HepG2 (cell line): Measurements from ENCODE around the gene RTEL1. TPM values are rescaled to one million over a fixed set of nuclear protein-coding genes. Genes with fewer than 3 reads are reported as not detected.
A peak's percentile ranks its signal among the peaks of the same experiment; 100 is the strongest.

Experiments used
- IKZF4 ChIP-seq: sonication (generic); formaldehyde crosslinking; IDR thresholded peaks from 2 replicates; pipeline ENCODE4 v1.5.1; 2020; ENCODE audit warnings: borderline replicate concordance, mild to moderate bottlenecking, low read depth, missing genetic modification reagents; ENCODE audit errors: not compliant biosample characterization
- JUN ChIP-seq: sonication (generic); formaldehyde crosslinking; IDR thresholded peaks from 2 replicates; pipeline ENCODE4 v1.4.0; 2020; ENCODE audit warnings: mild to moderate bottlenecking, missing genetic modification reagents
- NONO ChIP-seq, 2 experiments: fragments of 450-650 bp in 1 of 2; sonication (generic) in 1 of 2; formaldehyde crosslinking in 1 of 2; IDR thresholded peaks in 1 of 2; conservative IDR thresholded peaks in 1 of 2; 2 replicates each; pipeline versions ENCODE4 v1.6.1 to v1.8.0; 2017 to 2022; ENCODE audit warnings: mild to moderate bottlenecking in 1 of 2, missing genetic modification reagents in 1 of 2, moderate library complexity in 1 of 2
- TCF7 ChIP-seq: sonication (generic); IDR thresholded peaks from 2 replicates; pipeline ENCODE4 v1.6.1; 2016; ENCODE audit warnings: antibody characterized with exemption, low read depth
- ZFP90 ChIP-seq: sonication (generic); formaldehyde crosslinking; IDR thresholded peaks from 2 replicates; pipeline ENCODE4 v1.8.0; 2022; ENCODE audit warnings: missing genetic modification reagents, mild to moderate bottlenecking, inconsistent platforms, borderline replicate concordance
- ZNF10 ChIP-seq: sonication (generic); formaldehyde crosslinking; IDR thresholded peaks from 2 replicates; pipeline ENCODE4 v1.4.0; 2020; ENCODE audit warnings: mild to moderate bottlenecking, low read depth, missing genetic modification reagents, borderline replicate concordance
- ZNF24 ChIP-seq: fragments of 450-650 bp; IDR thresholded peaks from 2 replicates; pipeline ENCODE4 v1.6.1; 2017; ENCODE audit warnings: antibody characterized with exemption, mild to moderate bottlenecking
- polyA plus RNA-seq, 8 experiments: library from polyadenylated mRNA; depleted of rRNA in 3 of 8; stranded (reverse) in 7 of 8; unstranded in 1 of 8; fragments of >200 nt; fragmentation: Illumina TruSeq in 4 of 8; extraction: Trizol in 4 of 8; gene quantifications; 2 replicates each; pipeline versions ENCODE4 v1.2.1 to v1.2.3, GENCODE V29; 2011 to 2016; ENCODE audit warnings: low read depth in 4 of 8, missing spikeins in 1 of 8, mixed read lengths in 1 of 8; ENCODE audit not compliant: insufficient read depth in 1 of 8
- total RNA-seq, 5 experiments: library from RNA; depleted of rRNA; stranded (reverse); fragments of >200 nt; fragmentation: Illumina TruSeq; extraction: Trizol; gene quantifications; 2 replicates each; pipeline ENCODE4 v1.2.3, GENCODE V29; 2016; ENCODE audit warnings: low read depth in 1 of 5
- TF ChIP-seq, protein P1 (sequence below): sonication (generic); formaldehyde crosslinking; IDR thresholded peaks from 2 replicates; pipeline ENCODE4 v1.4.0; 2020; ENCODE audit warnings: missing genetic modification reagents
- TF ChIP-seq, protein P2 (sequence below): sonication (generic); formaldehyde crosslinking; IDR thresholded peaks from 2 replicates; pipeline ENCODE4 v1.4.0; 2020; ENCODE audit warnings: low read depth, mild to moderate bottlenecking, missing genetic modification reagents
- TF ChIP-seq, protein P3 (sequence below): sonication (generic); formaldehyde crosslinking; IDR thresholded peaks from 2 replicates; pipeline ENCODE4 v1.8.0; 2022; ENCODE audit warnings: mild to moderate bottlenecking, missing genetic modification reagents, moderate library complexity
- TF ChIP-seq, protein P4 (sequence below): sonication (generic); formaldehyde crosslinking; IDR thresholded peaks from 2 replicates; pipeline ENCODE4 v1.8.1; 2023; ENCODE audit warnings: mild to moderate bottlenecking, missing genetic modification reagents
- TF ChIP-seq, protein P5 (sequence below): IDR thresholded peaks from 2 replicates; pipeline ENCODE4 v1.6.1; 2016; ENCODE audit warnings: missing genetic modification reagents, missing compliant biosample characterization
- TF ChIP-seq, protein P6 (sequence below): sonication (generic); formaldehyde crosslinking; IDR thresholded peaks from 2 replicates; pipeline ENCODE4 v1.4.0; 2020; ENCODE audit warnings: missing genetic modification reagents, borderline replicate concordance
- TF ChIP-seq, protein P7 (sequence below): sonication (generic); formaldehyde crosslinking; IDR thresholded peaks from 2 replicates; pipeline ENCODE4 v1.5.1; 2020; ENCODE audit warnings: mild to moderate bottlenecking, missing genetic modification reagents, borderline replicate concordance

RTEL1 gene
- total and polyA plus RNA-seq, 2 of the 13 experiments (the other 11 are each of a cell fraction or from before 2014, with no cell fraction given) = 21.8 to 36.4 TPM

DNA sequence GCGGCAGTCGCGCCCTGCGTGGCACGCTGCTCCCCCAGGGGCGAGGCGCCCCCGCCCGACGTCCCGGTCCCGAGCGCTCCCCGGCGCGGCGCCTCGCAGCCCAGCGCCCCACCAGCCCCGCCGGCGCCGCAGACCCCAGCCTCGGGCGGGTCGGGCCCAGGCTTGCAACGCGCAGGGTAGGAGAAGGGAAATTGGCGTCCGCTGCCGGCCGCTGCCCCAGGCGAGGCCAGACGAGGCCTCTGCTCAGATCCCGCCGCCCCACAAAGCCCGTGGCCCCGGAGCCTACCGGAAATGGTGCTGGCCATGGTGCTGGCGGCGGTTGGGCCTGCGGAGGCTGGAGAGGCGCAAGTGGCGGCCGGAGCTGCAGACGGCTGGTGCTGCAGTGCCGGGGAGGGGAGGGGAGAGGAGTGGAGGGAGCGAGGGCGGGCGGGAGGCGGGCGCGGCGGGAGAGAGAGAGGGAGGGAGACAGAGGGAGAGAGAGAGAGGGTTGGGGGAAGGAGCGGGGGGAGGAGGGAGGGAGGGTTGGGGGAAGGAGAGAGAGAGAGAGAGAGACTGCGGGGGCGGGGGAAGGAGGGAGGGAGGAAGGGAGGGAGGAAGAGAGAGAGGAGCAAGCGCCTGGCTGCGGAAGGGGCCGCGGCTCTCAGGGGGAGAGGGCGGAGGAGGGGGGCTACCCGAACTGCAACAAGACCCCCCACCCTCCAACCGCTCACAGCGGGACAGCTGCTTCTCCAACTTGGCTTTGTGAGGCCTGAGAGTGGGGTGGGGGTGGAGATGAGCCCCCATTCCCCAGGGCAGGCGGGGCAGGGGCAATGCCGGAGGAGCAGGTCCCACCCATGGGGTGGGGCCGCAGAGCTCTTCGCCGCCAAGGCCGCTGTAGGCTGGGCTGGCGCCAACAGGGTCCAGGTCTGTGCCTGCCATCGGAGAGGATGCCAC is 4.8 kb upstream of the RTEL1 start, which contains the start of gene STMN3 (continued):
- TF ChIP-seq, protein P1, sequence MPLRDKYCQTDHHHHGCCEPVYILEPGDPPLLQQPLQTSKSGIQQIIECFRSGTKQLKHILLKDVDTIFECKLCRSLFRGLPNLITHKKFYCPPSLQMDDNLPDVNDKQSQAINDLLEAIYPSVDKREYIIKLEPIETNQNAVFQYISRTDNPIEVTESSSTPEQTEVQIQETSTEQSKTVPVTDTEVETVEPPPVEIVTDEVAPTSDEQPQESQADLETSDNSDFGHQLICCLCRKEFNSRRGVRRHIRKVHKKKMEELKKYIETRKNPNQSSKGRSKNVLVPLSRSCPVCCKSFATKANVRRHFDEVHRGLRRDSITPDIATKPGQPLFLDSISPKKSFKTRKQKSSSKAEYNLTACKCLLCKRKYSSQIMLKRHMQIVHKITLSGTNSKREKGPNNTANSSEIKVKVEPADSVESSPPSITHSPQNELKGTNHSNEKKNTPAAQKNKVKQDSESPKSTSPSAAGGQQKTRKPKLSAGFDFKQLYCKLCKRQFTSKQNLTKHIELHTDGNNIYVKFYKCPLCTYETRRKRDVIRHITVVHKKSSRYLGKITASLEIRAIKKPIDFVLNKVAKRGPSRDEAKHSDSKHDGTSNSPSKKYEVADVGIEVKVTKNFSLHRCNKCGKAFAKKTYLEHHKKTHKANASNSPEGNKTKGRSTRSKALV (CRISPR knock-in tag) = peak; percentile 93
- no peak for TF ChIP-seq NONO (IDR thresholded peaks at IDR 0.05)
- peak; percentile 93 for TF ChIP-seq NONO (CRISPR knock-in tag; conservative IDR thresholded peaks at IDR 0.05)
- TF ChIP-seq ZFP90 (CRISPR knock-in tag) = peak; percentile 95
- TF ChIP-seq, protein P2, sequence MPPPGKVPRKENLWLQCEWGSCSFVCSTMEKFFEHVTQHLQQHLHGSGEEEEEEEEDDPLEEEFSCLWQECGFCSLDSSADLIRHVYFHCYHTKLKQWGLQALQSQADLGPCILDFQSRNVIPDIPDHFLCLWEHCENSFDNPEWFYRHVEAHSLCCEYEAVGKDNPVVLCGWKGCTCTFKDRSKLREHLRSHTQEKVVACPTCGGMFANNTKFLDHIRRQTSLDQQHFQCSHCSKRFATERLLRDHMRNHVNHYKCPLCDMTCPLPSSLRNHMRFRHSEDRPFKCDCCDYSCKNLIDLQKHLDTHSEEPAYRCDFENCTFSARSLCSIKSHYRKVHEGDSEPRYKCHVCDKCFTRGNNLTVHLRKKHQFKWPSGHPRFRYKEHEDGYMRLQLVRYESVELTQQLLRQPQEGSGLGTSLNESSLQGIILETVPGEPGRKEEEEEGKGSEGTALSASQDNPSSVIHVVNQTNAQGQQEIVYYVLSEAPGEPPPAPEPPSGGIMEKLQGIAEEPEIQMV (CRISPR knock-in tag) = peak; percentile 91
- TF ChIP-seq IKZF4 (CRISPR knock-in tag) = peak; percentile 99
- peak; percentile 40; the same call in 1 of the 2 replicates for TF ChIP-seq TCF7
- TF ChIP-seq JUN (CRISPR knock-in tag) = peak; percentile 90
- TF ChIP-seq, protein P3, sequence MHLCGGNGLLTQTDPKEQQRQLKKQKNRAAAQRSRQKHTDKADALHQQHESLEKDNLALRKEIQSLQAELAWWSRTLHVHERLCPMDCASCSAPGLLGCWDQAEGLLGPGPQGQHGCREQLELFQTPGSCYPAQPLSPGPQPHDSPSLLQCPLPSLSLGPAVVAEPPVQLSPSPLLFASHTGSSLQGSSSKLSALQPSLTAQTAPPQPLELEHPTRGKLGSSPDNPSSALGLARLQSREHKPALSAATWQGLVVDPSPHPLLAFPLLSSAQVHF (CRISPR knock-in tag) = peak; percentile 99
- TF ChIP-seq, protein P4, sequence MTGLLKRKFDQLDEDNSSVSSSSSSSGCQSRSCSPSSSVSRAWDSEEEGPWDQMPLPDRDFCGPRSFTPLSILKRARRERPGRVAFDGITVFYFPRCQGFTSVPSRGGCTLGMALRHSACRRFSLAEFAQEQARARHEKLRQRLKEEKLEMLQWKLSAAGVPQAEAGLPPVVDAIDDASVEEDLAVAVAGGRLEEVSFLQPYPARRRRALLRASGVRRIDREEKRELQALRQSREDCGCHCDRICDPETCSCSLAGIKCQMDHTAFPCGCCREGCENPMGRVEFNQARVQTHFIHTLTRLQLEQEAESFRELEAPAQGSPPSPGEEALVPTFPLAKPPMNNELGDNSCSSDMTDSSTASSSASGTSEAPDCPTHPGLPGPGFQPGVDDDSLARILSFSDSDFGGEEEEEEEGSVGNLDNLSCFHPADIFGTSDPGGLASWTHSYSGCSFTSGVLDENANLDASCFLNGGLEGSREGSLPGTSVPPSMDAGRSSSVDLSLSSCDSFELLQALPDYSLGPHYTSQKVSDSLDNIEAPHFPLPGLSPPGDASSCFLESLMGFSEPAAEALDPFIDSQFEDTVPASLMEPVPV = peak; percentile 84
- TF ChIP-seq ZNF24 = no peak
- TF ChIP-seq, protein P5, sequence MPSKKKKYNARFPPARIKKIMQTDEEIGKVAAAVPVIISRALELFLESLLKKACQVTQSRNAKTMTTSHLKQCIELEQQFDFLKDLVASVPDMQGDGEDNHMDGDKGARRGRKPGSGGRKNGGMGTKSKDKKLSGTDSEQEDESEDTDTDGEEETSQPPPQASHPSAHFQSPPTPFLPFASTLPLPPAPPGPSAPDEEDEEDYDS (CRISPR knock-in tag) = peak; percentile 78
- TF ChIP-seq ZNF10 (CRISPR knock-in tag) = no peak
- TF ChIP-seq, protein P6, sequence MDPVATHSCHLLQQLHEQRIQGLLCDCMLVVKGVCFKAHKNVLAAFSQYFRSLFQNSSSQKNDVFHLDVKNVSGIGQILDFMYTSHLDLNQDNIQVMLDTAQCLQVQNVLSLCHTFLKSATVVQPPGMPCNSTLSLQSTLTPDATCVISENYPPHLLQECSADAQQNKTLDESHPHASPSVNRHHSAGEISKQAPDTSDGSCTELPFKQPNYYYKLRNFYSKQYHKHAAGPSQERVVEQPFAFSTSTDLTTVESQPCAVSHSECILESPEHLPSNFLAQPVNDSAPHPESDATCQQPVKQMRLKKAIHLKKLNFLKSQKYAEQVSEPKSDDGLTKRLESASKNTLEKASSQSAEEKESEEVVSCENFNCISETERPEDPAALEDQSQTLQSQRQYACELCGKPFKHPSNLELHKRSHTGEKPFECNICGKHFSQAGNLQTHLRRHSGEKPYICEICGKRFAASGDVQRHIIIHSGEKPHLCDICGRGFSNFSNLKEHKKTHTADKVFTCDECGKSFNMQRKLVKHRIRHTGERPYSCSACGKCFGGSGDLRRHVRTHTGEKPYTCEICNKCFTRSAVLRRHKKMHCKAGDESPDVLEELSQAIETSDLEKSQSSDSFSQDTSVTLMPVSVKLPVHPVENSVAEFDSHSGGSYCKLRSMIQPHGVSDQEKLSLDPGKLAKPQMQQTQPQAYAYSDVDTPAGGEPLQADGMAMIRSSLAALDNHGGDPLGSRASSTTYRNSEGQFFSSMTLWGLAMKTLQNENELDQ = peak; percentile 99
- TF ChIP-seq, protein P7, sequence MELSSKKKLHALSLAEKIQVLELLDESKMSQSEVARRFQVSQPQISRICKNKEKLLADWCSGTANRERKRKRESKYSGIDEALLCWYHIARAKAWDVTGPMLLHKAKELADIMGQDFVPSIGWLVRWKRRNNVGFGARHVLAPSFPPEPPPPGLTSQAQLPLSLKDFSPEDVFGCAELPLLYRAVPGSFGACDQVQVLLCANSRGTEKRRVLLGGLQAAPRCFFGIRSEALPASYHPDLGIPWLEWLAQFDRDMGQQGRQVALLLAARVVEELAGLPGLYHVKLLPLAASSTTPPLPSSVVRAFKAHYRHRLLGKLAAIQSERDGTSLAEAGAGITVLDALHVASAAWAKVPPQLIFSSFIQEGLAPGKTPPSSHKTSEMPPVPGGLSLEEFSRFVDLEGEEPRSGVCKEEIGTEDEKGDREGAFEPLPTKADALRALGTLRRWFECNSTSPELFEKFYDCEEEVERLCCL (CRISPR knock-in tag) = peak; percentile 89; the same call in 1 of the 2 replicates
